HepG2 (cell line): ENCODE measurements around the gene INKA1. TPM values are rescaled to one million over a fixed set of nuclear protein-coding genes. Genes with fewer than 3 reads are reported as not detected.
A peak's percentile ranks its signal among the peaks of the same experiment; 100 is the strongest.

Source experiments
- ATF7 ChIP-seq, 2 experiments: fragments of 450-650 bp in 1 of 2; sonication (generic) in 1 of 2; formaldehyde crosslinking in 1 of 2; IDR thresholded peaks; 2 replicates each; pipeline versions ENCODE4 v1.4.0 to v1.6.1; 2016 to 2020; ENCODE audit warnings: antibody characterized with exemption in 1 of 2, mild to moderate bottlenecking in 1 of 2, missing genetic modification reagents in 1 of 2
- BRD4 ChIP-seq: sonication (generic); formaldehyde crosslinking; IDR thresholded peaks from 2 replicates; pipeline ENCODE4 v1.4.0; 2020; ENCODE audit warnings: missing genetic modification reagents
- DR1 ChIP-seq: sonication (generic); formaldehyde crosslinking; IDR thresholded peaks from 2 replicates; pipeline ENCODE4 v1.8.0; 2021; ENCODE audit warnings: mild to moderate bottlenecking, missing genetic modification reagents, inconsistent platforms
- HNF4A ChIP-seq: sonication (generic); formaldehyde crosslinking; IDR thresholded peaks from 2 replicates; pipeline ENCODE4 v1.4.0; 2020; ENCODE audit warnings: missing genetic modification reagents
- LCORL ChIP-seq, 2 experiments: fragments of 450-650 bp in 1 of 2; sonication (generic) in 1 of 2; formaldehyde crosslinking in 1 of 2; IDR thresholded peaks; 2 replicates each; pipeline versions ENCODE4 v1.5.0 to v1.6.1; 2017 to 2020; ENCODE audit warnings: antibody characterized with exemption in 1 of 2, missing genetic modification reagents in 1 of 2
- NFATC3 ChIP-seq: sonication (generic); formaldehyde crosslinking; IDR thresholded peaks from 2 replicates; pipeline ENCODE4 v1.5.1; 2020; ENCODE audit warnings: mild to moderate bottlenecking, missing genetic modification reagents
- NFYC ChIP-seq: IDR thresholded peaks from 2 replicates; pipeline ENCODE4 v1.6.1; 2016; ENCODE audit warnings: missing genetic modification reagents, missing compliant biosample characterization
- SP2 ChIP-seq: sonication (generic); formaldehyde crosslinking; IDR thresholded peaks from 2 replicates; pipeline ENCODE4 v1.5.1; 2020; ENCODE audit warnings: mild to moderate bottlenecking, missing genetic modification reagents
- TBL1XR1 ChIP-seq: fragments of 150-350 bp; IDR thresholded peaks from 2 replicates; pipeline ENCODE4 v1.6.1; 2014; ENCODE audit warnings: borderline replicate concordance, low read length; ENCODE audit not compliant: partially characterized antibody
- ZFP62 ChIP-seq: sonication (generic); formaldehyde crosslinking; IDR thresholded peaks from 2 replicates; pipeline ENCODE4 v1.4.0; 2020; ENCODE audit warnings: missing genetic modification reagents
- ZNF263 ChIP-seq: sonication (generic); formaldehyde crosslinking; IDR thresholded peaks from 2 replicates; pipeline ENCODE4 v1.4.0; 2020; ENCODE audit warnings: missing genetic modification reagents
- ZNF292 ChIP-seq: sonication (generic); formaldehyde crosslinking; IDR thresholded peaks from 2 replicates; pipeline ENCODE4 v1.8.1; 2022; ENCODE audit warnings: mild to moderate bottlenecking, low read depth, missing genetic modification reagents, borderline replicate concordance
- polyA plus RNA-seq, 8 experiments: library from polyadenylated mRNA; depleted of rRNA in 3 of 8; stranded (reverse) in 7 of 8; unstranded in 1 of 8; fragments of >200 nt; fragmentation: Illumina TruSeq in 4 of 8; extraction: Trizol in 4 of 8; gene quantifications; 2 replicates each; pipeline versions ENCODE4 v1.2.1 to v1.2.3, GENCODE V29; 2011 to 2016; ENCODE audit warnings: low read depth in 4 of 8, missing spikeins in 1 of 8, mixed read lengths in 1 of 8; ENCODE audit not compliant: insufficient read depth in 1 of 8
- total RNA-seq, 5 experiments: library from RNA; depleted of rRNA; stranded (reverse); fragments of >200 nt; fragmentation: Illumina TruSeq; extraction: Trizol; gene quantifications; 2 replicates each; pipeline ENCODE4 v1.2.3, GENCODE V29; 2016; ENCODE audit warnings: low read depth in 1 of 5
- TF ChIP-seq, protein P1 (sequence below): sonication (generic); formaldehyde crosslinking; IDR thresholded peaks from 2 replicates; pipeline ENCODE4 v1.5.0; 2020; ENCODE audit warnings: missing genetic modification reagents, mild to moderate bottlenecking, borderline replicate concordance
- TF ChIP-seq, protein P2 (sequence below): sonication (generic); formaldehyde crosslinking; IDR thresholded peaks from 2 replicates; pipeline ENCODE4 v1.8.1; 2023; ENCODE audit warnings: mild to moderate bottlenecking, inconsistent platforms, moderate library complexity, missing genetic modification reagents, borderline replicate concordance
- TF ChIP-seq, protein P3 (sequence below): sonication (generic); IDR thresholded peaks from 2 replicates; pipeline ENCODE4 v1.6.1; 2016; ENCODE audit warnings: low read depth, borderline replicate concordance
- TF ChIP-seq, protein P4 (sequence below): sonication (generic); formaldehyde crosslinking; IDR thresholded peaks from 2 replicates; pipeline ENCODE4 v1.5.1; 2020; ENCODE audit warnings: mild to moderate bottlenecking, missing genetic modification reagents, moderate library complexity

Gene INKA1
- total and polyA plus RNA-seq, 2 of the 13 experiments (the other 11 are each of a cell fraction or from before 2014, with no cell fraction given) = 0.22 to 0.41 TPM

DNA sequence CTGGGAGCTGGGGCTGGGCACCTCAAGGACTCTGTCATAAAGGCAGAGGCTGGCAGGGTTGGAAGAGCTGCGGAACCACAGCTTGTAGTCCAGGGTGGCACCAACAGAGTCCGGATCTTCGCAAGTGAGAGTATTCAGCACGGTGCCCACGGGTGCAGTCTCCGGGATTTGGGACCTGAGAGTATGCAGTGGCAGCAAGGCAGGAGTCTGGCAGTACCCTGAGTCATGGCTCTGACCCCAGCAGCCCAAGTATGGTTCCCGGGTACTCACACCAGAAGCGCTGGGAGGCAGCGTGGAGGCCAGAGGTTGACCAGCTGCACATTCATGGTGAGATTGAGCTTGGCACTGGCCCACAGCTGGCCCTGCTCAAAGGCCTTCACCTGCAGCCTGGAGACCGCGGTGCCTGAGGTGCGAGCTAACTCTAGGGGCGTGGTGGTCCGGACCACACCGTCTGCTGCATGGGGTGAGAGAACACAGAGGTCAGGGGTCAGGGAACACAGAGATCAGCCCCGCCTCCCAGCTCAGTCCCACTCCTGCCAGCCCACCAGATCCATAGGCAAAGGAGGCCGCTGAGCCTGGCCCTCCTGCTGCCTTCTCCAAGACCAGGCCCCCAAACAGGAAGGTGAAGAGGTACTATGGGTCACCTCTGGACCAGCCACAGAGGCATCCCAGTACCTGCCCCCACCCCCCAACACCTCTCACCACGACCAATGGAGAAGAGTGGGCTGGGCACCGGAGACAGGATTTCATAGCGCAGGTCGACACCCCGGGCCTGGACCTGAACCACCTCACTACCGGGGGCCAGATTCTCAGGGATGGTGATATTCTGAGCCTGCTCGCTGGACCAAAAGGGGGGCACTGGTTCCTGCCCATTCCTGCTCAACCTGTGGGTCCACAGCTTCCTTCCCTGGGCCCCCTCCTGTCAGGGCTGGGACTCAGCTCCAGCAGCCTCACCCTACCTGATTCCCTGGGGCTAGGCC lies 7.8 kb upstream of the INKA1 start (continued):
- TF ChIP-seq LCORL (IDR thresholded peaks at IDR 0.05) (no peak), LCORL (CRISPR knock-in tag; IDR thresholded peaks at IDR 0.05) (0 out of 2 replicates have a peak, but pooled peaks have one; percentile 25), SP2 (CRISPR knock-in tag) (no peak), ZFP62 (CRISPR knock-in tag) (no peak), ZNF263 (CRISPR knock-in tag) (0 out of 2 replicates have a peak, but pooled peaks have one; percentile 23), HNF4A (CRISPR knock-in tag) (peak; percentile 49), BRD4 (CRISPR knock-in tag) (no peak), ATF7 (IDR thresholded peaks at IDR 0.05) (no peak), ATF7 (CRISPR knock-in tag; IDR thresholded peaks at IDR 0.05) (no peak), ZNF292 (CRISPR knock-in tag) (peak; percentile 46; the same call in 1 of the 2 replicates), TBL1XR1 (no peak), NFYC (CRISPR knock-in tag) (no peak), NFATC3 (CRISPR knock-in tag) (no peak), DR1 (CRISPR knock-in tag) (no peak)
- TF ChIP-seq, protein P1, sequence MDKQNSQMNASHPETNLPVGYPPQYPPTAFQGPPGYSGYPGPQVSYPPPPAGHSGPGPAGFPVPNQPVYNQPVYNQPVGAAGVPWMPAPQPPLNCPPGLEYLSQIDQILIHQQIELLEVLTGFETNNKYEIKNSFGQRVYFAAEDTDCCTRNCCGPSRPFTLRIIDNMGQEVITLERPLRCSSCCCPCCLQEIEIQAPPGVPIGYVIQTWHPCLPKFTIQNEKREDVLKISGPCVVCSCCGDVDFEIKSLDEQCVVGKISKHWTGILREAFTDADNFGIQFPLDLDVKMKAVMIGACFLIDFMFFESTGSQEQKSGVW (CRISPR knock-in tag) = no peak
- TF ChIP-seq, protein P2, sequence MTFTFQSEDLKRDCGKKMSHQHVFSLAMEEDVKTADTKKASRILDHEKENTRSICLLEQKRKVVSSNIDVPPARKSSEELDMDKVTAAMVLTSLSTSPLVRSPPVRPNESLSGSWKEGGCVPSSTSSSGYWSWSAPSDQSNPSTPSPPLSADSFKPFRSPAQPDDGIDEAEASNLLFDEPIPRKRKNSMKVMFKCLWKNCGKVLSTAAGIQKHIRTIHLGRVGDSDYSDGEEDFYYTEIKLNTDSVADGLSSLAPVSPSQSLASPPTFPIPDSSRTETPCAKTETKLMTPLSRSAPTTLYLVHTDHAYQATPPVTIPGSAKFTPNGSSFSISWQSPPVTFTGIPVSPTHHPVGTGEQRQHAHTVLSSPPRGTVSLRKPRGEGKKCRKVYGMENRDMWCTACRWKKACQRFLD (CRISPR knock-in tag) = 0 out of 2 replicates have a peak, but pooled peaks have one; percentile 30
- TF ChIP-seq, protein P3, sequence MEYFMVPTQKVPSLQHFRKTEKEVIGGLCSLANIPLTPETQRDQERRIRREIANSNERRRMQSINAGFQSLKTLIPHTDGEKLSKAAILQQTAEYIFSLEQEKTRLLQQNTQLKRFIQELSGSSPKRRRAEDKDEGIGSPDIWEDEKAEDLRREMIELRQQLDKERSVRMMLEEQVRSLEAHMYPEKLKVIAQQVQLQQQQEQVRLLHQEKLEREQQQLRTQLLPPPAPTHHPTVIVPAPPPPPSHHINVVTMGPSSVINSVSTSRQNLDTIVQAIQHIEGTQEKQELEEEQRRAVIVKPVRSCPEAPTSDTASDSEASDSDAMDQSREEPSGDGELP = peak; percentile 32; the same call in 1 of the 2 replicates
- TF ChIP-seq, protein P4, sequence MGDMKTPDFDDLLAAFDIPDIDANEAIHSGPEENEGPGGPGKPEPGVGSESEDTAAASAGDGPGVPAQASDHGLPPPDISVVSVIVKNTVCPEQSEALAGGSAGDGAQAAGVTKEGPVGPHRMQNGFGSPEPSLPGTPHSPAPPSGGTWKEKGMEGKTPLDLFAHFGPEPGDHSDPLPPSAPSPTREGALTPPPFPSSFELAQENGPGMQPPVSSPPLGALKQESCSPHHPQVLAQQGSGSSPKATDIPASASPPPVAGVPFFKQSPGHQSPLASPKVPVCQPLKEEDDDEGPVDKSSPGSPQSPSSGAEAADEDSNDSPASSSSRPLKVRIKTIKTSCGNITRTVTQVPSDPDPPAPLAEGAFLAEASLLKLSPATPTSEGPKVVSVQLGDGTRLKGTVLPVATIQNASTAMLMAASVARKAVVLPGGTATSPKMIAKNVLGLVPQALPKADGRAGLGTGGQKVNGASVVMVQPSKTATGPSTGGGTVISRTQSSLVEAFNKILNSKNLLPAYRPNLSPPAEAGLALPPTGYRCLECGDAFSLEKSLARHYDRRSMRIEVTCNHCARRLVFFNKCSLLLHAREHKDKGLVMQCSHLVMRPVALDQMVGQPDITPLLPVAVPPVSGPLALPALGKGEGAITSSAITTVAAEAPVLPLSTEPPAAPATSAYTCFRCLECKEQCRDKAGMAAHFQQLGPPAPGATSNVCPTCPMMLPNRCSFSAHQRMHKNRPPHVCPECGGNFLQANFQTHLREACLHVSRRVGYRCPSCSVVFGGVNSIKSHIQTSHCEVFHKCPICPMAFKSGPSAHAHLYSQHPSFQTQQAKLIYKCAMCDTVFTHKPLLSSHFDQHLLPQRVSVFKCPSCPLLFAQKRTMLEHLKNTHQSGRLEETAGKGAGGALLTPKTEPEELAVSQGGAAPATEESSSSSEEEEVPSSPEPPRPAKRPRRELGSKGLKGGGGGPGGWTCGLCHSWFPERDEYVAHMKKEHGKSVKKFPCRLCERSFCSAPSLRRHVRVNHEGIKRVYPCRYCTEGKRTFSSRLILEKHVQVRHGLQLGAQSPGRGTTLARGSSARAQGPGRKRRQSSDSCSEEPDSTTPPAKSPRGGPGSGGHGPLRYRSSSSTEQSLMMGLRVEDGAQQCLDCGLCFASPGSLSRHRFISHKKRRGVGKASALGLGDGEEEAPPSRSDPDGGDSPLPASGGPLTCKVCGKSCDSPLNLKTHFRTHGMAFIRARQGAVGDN (CRISPR knock-in tag) = peak; percentile 69
